ENCODE measurements around the gene FAM50B.

- TF ChIP-seq, protein P1, sequence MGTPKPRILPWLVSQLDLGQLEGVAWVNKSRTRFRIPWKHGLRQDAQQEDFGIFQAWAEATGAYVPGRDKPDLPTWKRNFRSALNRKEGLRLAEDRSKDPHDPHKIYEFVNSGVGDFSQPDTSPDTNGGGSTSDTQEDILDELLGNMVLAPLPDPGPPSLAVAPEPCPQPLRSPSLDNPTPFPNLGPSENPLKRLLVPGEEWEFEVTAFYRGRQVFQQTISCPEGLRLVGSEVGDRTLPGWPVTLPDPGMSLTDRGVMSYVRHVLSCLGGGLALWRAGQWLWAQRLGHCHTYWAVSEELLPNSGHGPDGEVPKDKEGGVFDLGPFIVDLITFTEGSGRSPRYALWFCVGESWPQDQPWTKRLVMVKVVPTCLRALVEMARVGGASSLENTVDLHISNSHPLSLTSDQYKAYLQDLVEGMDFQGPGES (IDR thresholded peaks at IDR 0.05) = no peak
- TF ChIP-seq YY1 (IDR thresholded peaks at IDR 0.05; ENCODE audit: low read depth, low read length) (no peak), BACH1 (IDR thresholded peaks at IDR 0.05; ENCODE audit: borderline replicate concordance) (no peak), EZH2 (IDR thresholded peaks at IDR 0.05; ENCODE audit: borderline replicate concordance, control insufficient read depth, low read depth, low read length) (no peak), CREM (IDR thresholded peaks at IDR 0.05; ENCODE audit: low read depth) (no peak), NFYB (IDR thresholded peaks at IDR 0.05; ENCODE audit: insufficient read depth, low read depth, low read length) (no peak)
- TF ChIP-seq, protein P2, sequence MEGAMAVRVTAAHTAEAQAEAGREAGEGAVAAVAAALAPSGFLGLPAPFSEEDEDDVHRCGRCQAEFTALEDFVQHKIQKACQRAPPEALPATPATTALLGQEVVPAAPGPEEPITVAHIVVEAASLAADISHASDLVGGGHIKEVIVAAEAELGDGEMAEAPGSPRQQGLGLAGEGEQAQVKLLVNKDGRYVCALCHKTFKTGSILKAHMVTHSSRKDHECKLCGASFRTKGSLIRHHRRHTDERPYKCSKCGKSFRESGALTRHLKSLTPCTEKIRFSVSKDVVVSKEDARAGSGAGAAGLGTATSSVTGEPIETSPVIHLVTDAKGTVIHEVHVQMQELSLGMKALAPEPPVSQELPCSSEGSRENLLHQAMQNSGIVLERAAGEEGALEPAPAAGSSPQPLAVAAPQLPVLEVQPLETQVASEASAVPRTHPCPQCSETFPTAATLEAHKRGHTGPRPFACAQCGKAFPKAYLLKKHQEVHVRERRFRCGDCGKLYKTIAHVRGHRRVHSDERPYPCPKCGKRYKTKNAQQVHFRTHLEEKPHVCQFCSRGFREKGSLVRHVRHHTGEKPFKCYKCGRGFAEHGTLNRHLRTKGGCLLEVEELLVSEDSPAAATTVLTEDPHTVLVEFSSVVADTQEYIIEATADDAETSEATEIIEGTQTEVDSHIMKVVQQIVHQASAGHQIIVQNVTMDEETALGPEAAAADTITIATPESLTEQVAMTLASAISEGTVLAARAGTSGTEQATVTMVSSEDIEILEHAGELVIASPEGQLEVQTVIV (IDR thresholded peaks at IDR 0.05; ENCODE audit: borderline replicate concordance, partially characterized antibody) = no peak
Measured at GRCh38 chr6:3874069-3874468, 24.9 kb downstream of the FAM50B start.

All from GM12878 (cell line).